Measurements from ENCODE around the gene CYTH3. TPM values are rescaled to one million over a fixed set of nuclear protein-coding genes. Genes with fewer than 3 reads are reported as not detected.
"Not testable (repeated sequence)": the region's sequence is repeated elsewhere in the genome, so short reads cannot be mapped to it uniquely, and the experiment has no call there.

Gene CYTH3
- total RNA-seq, 1 donor from 2014 or later: 31.1 TPM

DNA sequence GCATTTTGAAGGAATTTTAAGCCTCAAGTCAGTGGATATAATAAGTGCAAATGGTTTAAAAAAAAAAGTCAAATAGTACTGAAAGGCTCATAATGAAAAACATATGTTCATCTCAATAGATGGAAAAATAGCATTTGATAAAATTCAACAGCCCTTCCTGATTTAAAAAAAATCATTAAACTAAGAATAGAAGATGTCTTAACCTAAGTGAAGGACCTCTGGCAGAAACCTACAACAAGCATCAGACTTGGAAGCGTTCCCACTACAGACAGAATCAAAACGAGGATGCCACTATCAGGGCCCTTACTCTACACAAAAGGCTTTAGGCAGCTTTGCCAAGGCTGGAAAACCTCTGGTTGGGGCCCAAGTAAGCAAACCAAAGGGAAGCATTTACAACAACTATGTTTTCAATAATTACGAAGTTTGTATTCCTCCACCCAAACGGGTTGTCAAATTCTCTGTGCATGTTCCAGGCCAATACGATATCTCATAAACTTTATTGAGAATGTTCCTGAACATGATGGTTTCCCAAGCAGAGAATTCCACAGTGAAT is 45.1 kb downstream of the CYTH3 start:
- DNase-seq (ENCODE audit: extremely low spot score, unreplicated experiment): no peak
- Mint-ChIP-seq H3K36me3 (peaks cover 3% of the 10 kb centered on the region), H3K27me3 (no peaks in the 10 kb centered on the region), H3K9me3 (peaks cover 6% of the 10 kb centered on the region), H3K27ac (peak overlapping the region; percentile 90), H3K4me1 (ENCODE audit: unreplicated experiment) (peaks cover 54% of the 10 kb centered on the region), H3K4me3 (peak overlapping the region; percentile 27)
- TF ChIP-seq, protein P1, sequence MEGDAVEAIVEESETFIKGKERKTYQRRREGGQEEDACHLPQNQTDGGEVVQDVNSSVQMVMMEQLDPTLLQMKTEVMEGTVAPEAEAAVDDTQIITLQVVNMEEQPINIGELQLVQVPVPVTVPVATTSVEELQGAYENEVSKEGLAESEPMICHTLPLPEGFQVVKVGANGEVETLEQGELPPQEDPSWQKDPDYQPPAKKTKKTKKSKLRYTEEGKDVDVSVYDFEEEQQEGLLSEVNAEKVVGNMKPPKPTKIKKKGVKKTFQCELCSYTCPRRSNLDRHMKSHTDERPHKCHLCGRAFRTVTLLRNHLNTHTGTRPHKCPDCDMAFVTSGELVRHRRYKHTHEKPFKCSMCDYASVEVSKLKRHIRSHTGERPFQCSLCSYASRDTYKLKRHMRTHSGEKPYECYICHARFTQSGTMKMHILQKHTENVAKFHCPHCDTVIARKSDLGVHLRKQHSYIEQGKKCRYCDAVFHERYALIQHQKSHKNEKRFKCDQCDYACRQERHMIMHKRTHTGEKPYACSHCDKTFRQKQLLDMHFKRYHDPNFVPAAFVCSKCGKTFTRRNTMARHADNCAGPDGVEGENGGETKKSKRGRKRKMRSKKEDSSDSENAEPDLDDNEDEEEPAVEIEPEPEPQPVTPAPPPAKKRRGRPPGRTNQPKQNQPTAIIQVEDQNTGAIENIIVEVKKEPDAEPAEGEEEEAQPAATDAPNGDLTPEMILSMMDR (conservative IDR thresholded peaks at IDR 0.05): no peak

DNA sequence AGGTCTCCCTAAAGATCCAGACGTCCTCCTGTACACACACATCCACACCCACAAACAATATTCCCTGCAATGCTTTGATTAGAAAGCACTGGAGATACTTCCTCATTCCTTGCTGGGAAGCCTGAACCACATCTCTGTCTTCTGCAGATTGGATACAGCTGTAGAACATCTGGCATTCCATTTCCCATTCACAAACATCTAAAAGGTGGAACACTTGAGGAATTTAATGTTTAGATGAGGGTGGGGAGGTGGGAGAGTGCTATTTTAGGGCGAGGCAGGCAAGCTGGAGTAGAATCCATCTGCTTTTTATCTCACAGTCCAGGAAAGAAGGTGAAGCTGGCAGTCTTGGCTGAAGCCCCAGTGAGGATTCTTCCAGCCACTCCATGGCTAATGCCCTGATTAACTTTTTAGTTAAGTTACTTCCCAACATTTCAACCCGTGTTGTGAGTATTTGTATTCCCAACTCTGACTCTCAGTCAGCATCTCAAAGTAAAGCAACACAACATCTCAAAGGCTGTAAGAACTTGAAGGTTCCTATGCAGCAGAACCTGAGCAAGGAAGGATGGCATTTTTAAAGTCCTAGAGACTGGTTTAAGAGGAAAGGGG is 46.1 kb downstream of the CYTH3 start:
- DNase-seq (ENCODE audit: extremely low spot score, unreplicated experiment): no peak
- peak overlapping the region; percentile 10 for H3K4me3 Mint-ChIP-seq
- peaks cover 48% of the 10 kb centered on the region for H3K4me1 Mint-ChIP-seq (ENCODE audit: unreplicated experiment)

DNA sequence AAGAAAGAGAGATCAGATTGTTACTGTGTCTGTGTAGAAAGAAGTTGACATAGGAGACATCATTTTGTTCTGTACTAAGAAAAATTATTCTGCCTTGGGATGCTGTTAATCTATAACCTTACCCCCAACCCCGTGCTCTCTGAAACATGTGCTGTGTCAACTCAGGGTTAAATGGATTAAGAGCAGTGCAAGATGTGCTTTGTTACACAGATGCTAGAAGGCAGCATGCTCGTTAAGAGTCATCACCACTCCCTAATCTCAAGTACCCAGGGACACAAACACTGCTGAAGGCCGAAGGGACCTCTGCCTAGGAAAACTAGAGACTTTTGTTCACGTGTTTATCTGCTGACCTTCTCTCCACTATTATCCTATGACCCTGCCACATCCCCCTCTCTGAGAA is 49.0 kb downstream of the CYTH3 start:
- H3K36me3 Mint-ChIP-seq: peaks cover 13% of the 10 kb centered on the region
- H3K27ac Mint-ChIP-seq; H3K9me3 Mint-ChIP-seq; H3K27me3 Mint-ChIP-seq; DNase-seq (ENCODE audit: extremely low spot score, unreplicated experiment); H3K4me3 Mint-ChIP-seq: not testable (repeated sequence)
- H3K4me1 Mint-ChIP-seq (ENCODE audit: unreplicated experiment): peaks cover 33% of the 10 kb centered on the region

More for the DNA sequence above, 46.1 kb downstream of the CYTH3 start:
- TF ChIP-seq, protein P1 (conservative IDR thresholded peaks at IDR 0.05): no peak
- H3K9me3 Mint-ChIP-seq: peaks cover 6% of the 10 kb centered on the region
- no peaks in the 10 kb centered on the region for H3K27me3 Mint-ChIP-seq
- H3K36me3 Mint-ChIP-seq: peaks cover 5% of the 10 kb centered on the region
- H3K27ac Mint-ChIP-seq: peak overlapping the region; percentile 77

DNA sequence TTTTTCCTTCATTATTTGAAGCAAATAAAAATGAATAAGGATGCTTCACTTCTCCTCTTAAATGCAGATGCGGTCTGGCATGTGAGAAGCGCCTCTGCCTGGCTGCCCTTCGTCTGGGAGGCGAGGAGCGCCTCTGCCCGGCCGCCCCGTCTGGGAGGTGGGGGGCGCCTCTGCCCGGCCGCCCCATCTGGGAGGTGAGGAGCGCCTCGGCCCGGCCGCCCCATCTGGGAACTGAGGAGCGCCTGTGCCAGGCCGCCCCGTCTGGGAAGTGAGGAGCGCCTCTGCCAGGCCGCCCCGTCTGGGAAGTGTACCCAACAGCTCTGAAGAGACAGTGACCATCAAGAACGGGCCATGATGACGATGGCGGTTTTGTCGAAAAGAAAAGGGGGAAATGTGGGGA is 49.4 kb downstream of the CYTH3 start:
- H3K4me3 Mint-ChIP-seq; H3K9me3 Mint-ChIP-seq; DNase-seq (ENCODE audit: extremely low spot score, unreplicated experiment); H3K27me3 Mint-ChIP-seq; H3K27ac Mint-ChIP-seq: not testable (repeated sequence)
- H3K36me3 Mint-ChIP-seq: peaks cover 13% of the 10 kb centered on the region
- peaks cover 29% of the 10 kb centered on the region for H3K4me1 Mint-ChIP-seq (ENCODE audit: unreplicated experiment)

DNA sequence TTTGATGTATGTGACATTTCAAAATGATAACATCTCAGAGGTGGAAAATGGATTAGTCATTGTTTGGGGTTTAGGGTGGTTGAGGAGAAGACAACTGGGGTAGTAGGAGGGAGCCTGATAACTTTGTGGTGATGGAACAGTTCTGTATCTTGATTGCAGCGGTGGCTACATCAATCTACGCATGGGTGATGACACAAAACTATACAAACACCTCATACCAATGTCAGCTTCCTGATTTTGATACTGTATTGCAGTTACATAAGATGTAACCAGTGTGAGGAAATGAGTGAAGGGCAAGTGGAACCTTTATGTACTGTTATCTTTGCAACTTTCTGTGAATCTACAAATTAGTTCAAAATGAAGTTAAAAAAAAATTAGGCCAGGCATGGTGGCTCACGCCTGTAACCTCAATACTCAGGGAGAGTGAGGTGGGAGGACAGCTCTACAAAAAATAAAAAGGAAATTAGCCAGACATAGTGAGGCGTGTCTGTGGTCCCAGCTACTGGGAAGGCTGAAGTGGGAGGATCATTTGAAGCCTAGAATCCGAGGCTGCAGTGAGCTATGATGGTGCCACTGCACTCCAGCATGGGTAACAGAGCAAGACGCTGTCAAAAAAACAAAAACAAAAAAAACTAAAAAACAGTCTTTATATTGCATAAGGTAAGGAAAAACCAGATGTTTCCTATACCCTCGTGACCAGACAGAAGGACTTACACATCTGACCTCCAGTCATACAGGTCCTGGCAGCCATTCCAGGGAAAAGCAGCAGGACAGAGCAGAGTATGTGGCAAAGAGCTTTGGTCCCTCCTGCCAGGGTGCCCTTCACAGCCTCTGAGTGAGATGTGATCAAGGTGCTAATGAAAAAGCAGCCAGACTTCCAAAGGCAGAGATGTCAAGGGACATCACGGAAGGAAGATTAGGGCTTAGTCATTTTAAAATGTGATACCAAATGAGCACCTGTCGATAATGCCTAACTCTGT is 50.8 kb downstream of the CYTH3 start:
- TF ChIP-seq, protein P1 (conservative IDR thresholded peaks at IDR 0.05): no peak
- H3K27me3 Mint-ChIP-seq: no peaks in the 10 kb centered on the region
- DNase-seq (ENCODE audit: extremely low spot score, unreplicated experiment): no peak
- H3K4me3 Mint-ChIP-seq: no peak overlapping the region
- H3K9me3 Mint-ChIP-seq: peaks cover 11% of the 10 kb centered on the region
- peaks cover 18% of the 10 kb centered on the region for H3K36me3 Mint-ChIP-seq
- H3K4me1 Mint-ChIP-seq (ENCODE audit: unreplicated experiment): peaks cover 22% of the 10 kb centered on the region
- no peak overlapping the region for H3K27ac Mint-ChIP-seq

DNA sequence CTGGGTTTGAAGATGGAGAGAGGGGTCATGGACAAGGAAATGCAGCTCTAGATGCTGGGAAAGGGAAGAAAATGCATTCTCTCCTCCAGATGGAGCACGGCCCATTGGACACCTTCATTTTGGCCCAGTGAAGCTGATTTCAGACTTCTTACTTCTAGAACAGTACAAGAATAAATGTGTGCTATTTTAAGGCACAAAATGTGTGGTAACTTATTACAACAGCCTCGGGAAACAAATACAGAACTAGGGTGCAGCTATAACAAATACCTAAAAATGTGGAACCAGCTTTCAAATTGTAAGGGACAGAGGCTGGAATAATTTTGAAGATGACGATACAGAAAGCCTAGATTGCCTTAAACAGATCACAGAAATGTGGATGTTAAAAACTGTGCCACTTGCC is 54.1 kb downstream of the CYTH3 start:
- Mint-ChIP-seq H3K4me1 (ENCODE audit: unreplicated experiment) (peaks cover 9% of the 10 kb centered on the region), H3K9me3 (peaks cover 5% of the 10 kb centered on the region), H3K36me3 (peaks cover 14% of the 10 kb centered on the region), H3K27me3 (no peaks in the 10 kb centered on the region), H3K27ac (no peak overlapping the region), H3K4me3 (no peak overlapping the region)
- DNase-seq (ENCODE audit: extremely low spot score, unreplicated experiment): no peak
- TF ChIP-seq, protein P1 (conservative IDR thresholded peaks at IDR 0.05): no peak
